GM12801 (cell line): ENCODE measurements around the gene NFIB.

Experiments
- CTCF ChIP-seq: IDR thresholded peaks from one replicate; pipeline ENCODE4 v1.5.1; 2011; ENCODE audit warnings: control low read depth; ENCODE audit not compliant: insufficient read length; ENCODE audit errors: extremely low read depth

Gene NFIB

GRCh38 chr9:14132775-14133174, 181.2 kb downstream of the NFIB start:
- TF ChIP-seq CTCF = no peak

- TF ChIP-seq CTCF = no peak
These were observed 182.4 kb downstream of the NFIB start for GRCh38 chr9:14131356-14132088.

- TF ChIP-seq CTCF = no peak
These were observed 186.3 kb downstream of the NFIB start for GRCh38 chr9:14127656-14128055.

GRCh38 chr9:14119694-14120514, 194.0 kb downstream of the NFIB start:
- no peak for TF ChIP-seq CTCF

- TF ChIP-seq CTCF = no peak
These were observed 201.7 kb downstream of the NFIB start for GRCh38 chr9:14112226-14112625.

GRCh38 chr9:14111696-14112095, 202.2 kb downstream of the NFIB start:
- TF ChIP-seq CTCF = no peak

- TF ChIP-seq CTCF = no peak
These were observed 206.0 kb downstream of the NFIB start for GRCh38 chr9:14107977-14108376.
